OCI-LY1 (cell line): ENCODE data around the gene CWC25.

Experiments used
- H2AFZ ChIP-seq: fragments of 200-600 bp; sonication (generic), shearing (Covaris generic); 2 replicates; pipeline ENCODE4 v1.6.0; 2014; ENCODE audit warnings: antibody characterized with exemption, mild to moderate bottlenecking, low read length
- H3F3A ChIP-seq: fragments of 200-600 bp; sonication (generic), shearing (Covaris generic); 2 replicates; pipeline ENCODE4 v1.6.0; 2014; ENCODE audit warnings: mild to moderate bottlenecking, antibody characterized with exemption, low read length, moderate library complexity; ENCODE audit not compliant: insufficient read depth
- H3K27ac ChIP-seq: fragments of 200-600 bp; sonication (generic); 2 replicates; pipeline ENCODE4 v1.5.1; 2014; ENCODE audit warnings: low read length, mixed run types, mild to moderate bottlenecking, low read depth; ENCODE audit not compliant: poor library complexity, severe bottlenecking
- H3K27me3 ChIP-seq: fragments of 200-600 bp; sonication (generic); 2 replicates; pipeline ENCODE4 v1.6.0; 2014; ENCODE audit warnings: antibody characterized with exemption, mild to moderate bottlenecking, low read length, moderate library complexity; ENCODE audit not compliant: insufficient read depth
- H3K36me3 ChIP-seq: fragments of 200-600 bp; sonication (generic); 2 replicates; pipeline ENCODE4 v1.6.1; 2014; ENCODE audit warnings: mild to moderate bottlenecking, antibody characterized with exemption, low read length, moderate library complexity, mixed read lengths; ENCODE audit not compliant: insufficient read depth
- H3K4me1 ChIP-seq: fragments of 200-600 bp; sonication (generic); 2 replicates; pipeline ENCODE4 v1.5.1; 2014; ENCODE audit warnings: mild to moderate bottlenecking, low read length, moderate library complexity; ENCODE audit not compliant: insufficient read depth, severe bottlenecking
- H3K4me2 ChIP-seq: fragments of 200-600 bp; sonication (generic), shearing (Covaris generic); 2 replicates; pipeline ENCODE4 v1.6.1; 2014; ENCODE audit warnings: low read length
- H3K4me3 ChIP-seq: fragments of 200-600 bp; sonication (generic); 2 replicates; pipeline ENCODE4 v1.5.1; 2014; ENCODE audit warnings: low read length, low read depth, mild to moderate bottlenecking, mixed read lengths; ENCODE audit not compliant: poor library complexity, severe bottlenecking
- H3K79me2 ChIP-seq: fragments of 200-600 bp; shearing (Covaris generic); 2 replicates; pipeline ENCODE4 v1.6.1; 2016; ENCODE audit warnings: mixed run types, low read length, mixed read lengths; ENCODE audit not compliant: insufficient read depth
- H3K9ac ChIP-seq: fragments of 200-600 bp; sonication (generic), shearing (Covaris generic); 2 replicates; pipeline ENCODE4 v1.6.1; 2014; ENCODE audit warnings: mild to moderate bottlenecking, low read length, mixed read lengths
- H3K9me2 ChIP-seq: fragments of 200-600 bp; sonication (generic), shearing (Covaris generic); 2 replicates; pipeline ENCODE4 v1.6.1; 2014; ENCODE audit warnings: low read depth, mild to moderate bottlenecking, low read length, mixed read lengths
- H3K9me3 ChIP-seq: fragments of 200-600 bp; shearing (Covaris generic); 2 replicates; pipeline ENCODE4 v1.6.1; 2014; ENCODE audit warnings: low read length, mixed read lengths
- H4K20me1 ChIP-seq: fragments of 200-600 bp; sonication (generic), shearing (Covaris generic); 2 replicates; pipeline ENCODE4 v1.6.0; 2016; ENCODE audit warnings: mild to moderate bottlenecking, low read length; ENCODE audit not compliant: insufficient read depth
- EZH2 ChIP-seq: fragments of 200-600 bp; sonication (generic), shearing (Covaris generic); IDR thresholded peaks from 2 replicates; pipeline ENCODE4 v1.8.0; 2017; ENCODE audit warnings: borderline replicate concordance, mixed run types, mild to moderate bottlenecking, antibody characterized with exemption, low read length, moderate library complexity, mixed read lengths
- TF ChIP-seq, protein P1 (sequence below): fragments of 200-600 bp; sonication (generic), shearing (Covaris generic); IDR thresholded peaks from 2 replicates; pipeline ENCODE4 v1.5.1; 2017; ENCODE audit warnings: mild to moderate bottlenecking, antibody characterized with exemption, low read length, moderate library complexity, mixed read lengths

CWC25 gene

DNA sequence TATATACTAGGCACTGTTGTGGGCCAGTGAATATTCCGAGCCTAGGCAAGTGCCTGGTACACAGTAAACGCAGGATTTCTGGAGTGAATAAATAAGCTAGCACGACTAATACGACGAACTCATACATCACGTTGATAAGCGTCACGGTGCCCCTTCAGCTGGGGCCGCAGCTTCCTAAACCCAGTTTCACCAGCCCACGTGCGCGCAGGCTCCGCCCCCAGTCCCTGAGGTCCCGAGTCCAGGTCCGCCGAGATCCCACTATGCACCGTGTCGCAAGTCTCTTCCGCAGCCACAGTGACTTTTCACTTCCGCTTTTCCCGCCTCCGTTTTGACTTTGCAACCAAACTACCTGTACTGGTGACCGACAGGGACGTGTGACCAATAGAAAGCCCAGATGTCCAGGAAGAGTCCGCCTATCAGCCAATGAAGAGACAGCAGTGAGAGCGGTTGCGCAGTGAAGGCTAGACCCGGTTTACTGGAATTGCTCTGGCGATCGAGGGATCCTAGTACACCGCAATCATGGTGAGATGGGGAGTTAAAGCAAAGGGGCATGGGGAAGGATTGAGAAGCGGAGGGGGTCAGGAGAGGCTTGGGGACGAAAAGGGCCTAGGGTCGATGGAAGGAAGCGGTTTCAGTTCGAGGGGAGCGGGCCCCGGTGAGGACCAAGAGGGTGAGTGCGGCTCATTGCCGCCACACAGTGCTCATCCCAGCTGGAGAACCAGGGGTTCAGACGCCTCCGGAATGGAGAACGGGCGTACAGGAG lies 72.6 kb downstream of the CWC25 start, which contains the start of gene PSMB3:
PSMB3 (plus strand) TSS at position 434 of the 763 bp plus-strand sequence; CDS start at position 520, 86 bp downstream.
- no peaks in the 10 kb centered on the region for H3K9me3 ChIP-seq
- H3K4me3 ChIP-seq, result peak within 1 kb of the TSS; percentile 91
- peaks cover 36% of the 10 kb centered on the region for H3K36me3 ChIP-seq
- TF ChIP-seq, protein P1, sequence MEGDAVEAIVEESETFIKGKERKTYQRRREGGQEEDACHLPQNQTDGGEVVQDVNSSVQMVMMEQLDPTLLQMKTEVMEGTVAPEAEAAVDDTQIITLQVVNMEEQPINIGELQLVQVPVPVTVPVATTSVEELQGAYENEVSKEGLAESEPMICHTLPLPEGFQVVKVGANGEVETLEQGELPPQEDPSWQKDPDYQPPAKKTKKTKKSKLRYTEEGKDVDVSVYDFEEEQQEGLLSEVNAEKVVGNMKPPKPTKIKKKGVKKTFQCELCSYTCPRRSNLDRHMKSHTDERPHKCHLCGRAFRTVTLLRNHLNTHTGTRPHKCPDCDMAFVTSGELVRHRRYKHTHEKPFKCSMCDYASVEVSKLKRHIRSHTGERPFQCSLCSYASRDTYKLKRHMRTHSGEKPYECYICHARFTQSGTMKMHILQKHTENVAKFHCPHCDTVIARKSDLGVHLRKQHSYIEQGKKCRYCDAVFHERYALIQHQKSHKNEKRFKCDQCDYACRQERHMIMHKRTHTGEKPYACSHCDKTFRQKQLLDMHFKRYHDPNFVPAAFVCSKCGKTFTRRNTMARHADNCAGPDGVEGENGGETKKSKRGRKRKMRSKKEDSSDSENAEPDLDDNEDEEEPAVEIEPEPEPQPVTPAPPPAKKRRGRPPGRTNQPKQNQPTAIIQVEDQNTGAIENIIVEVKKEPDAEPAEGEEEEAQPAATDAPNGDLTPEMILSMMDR, result no peak
- no peak for TF ChIP-seq EZH2
- peaks cover 36% of the 10 kb centered on the region for H3K4me1 ChIP-seq
- peaks cover 10% of the 10 kb centered on the region for H3K79me2 ChIP-seq
- H3K27ac ChIP-seq, result peak within 1 kb of the TSS; percentile 68
- H3K9ac ChIP-seq, result peak within 1 kb of the TSS; percentile 90
- H3F3A ChIP-seq, result 0 out of 2 replicates have a peak, but pooled peaks cover 4% of the 10 kb centered on the region
- no peaks in the 10 kb centered on the region for H3K9me2 ChIP-seq
- H4K20me1 ChIP-seq, result no peaks in the 10 kb centered on the region
- peaks cover 5% of the 10 kb centered on the region; the same call in 1 of the 2 replicates for H3K27me3 ChIP-seq
- peak within 1 kb of the TSS; percentile 90 for H3K4me2 ChIP-seq
- H2AFZ ChIP-seq, result peak within 1 kb of the TSS; percentile 77

DNA sequence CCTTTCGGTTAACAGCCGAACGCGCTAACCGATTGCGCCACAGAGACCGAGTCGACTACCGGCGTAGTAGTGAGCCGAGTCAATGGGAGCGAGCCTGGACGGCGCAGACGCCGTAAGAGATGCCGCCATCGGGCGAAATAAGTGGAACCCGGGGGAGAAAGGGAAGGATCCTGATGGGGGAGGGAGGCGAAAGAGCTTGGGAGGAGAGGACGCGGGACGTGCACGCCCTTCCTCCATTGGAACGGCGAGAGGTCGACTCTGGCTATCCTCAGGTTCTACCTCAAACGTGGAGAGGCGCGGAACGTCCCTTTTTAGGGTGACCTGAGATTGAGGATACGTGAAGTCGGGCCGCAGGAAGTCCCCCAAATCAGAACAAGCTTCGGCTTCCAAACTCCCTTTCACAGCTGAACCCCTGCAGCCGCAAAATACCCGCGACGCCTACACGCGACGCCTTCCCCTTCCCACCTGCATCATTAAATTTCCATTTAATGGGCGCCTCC lies 73.3 kb downstream of the CWC25 start:
- Histone ChIP-seq H3K9me2 (no peaks in the 10 kb centered on the region), H3K4me1 (peaks cover 40% of the 10 kb centered on the region), H4K20me1 (no peaks in the 10 kb centered on the region), H3K4me2 (peak overlapping the region; percentile 87), H3K9ac (peak overlapping the region; percentile 90), H3K4me3 (peak overlapping the region; percentile 91), H3K9me3 (no peaks in the 10 kb centered on the region), H3K27ac (peak overlapping the region; percentile 68), H2AFZ (peak overlapping the region; percentile 77), H3K79me2 (peaks cover 10% of the 10 kb centered on the region), H3K27me3 (peaks cover 5% of the 10 kb centered on the region; the same call in 1 of the 2 replicates), H3K36me3 (peaks cover 29% of the 10 kb centered on the region), H3F3A (0 out of 2 replicates have a peak, but pooled peaks cover 4% of the 10 kb centered on the region)
- TF ChIP-seq, protein P1, result no peak
- no peak for TF ChIP-seq EZH2

DNA sequence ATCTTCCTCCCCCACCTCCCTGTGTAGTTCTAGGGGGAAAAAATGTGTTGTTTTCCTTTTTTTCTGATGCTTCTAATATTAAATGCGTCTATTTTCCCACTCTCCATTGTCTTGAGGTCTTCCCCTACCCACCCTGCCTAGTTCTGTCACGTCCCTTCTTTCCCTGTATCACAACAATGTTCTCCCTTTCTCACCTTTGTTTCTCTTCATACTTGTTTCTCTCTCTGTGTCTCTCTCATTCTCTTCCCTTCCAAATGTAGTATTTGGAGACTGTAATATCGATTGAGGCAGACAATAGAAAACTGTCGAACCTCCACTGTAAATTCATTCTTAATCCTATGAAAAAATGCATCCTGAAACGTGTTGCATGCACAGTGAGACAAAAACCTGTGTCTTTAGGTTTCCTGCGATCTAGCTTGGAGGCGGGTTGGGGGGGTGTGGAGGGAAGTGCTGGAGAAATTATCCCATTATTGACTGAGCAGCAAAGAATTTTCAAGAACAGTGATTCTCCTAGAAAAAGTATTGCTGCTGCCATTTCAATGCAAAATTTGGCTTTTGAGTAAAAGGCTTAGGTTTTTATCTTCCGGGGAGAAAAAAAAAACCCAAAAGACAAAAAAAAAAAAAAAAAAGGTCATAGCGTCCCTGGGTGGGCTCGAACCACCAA lies 73.8 kb downstream of the CWC25 start:
- Histone ChIP-seq H3K79me2 (peaks cover 10% of the 10 kb centered on the region), H3K9me2 (no peaks in the 10 kb centered on the region), H3K4me3 (peak overlapping the region; percentile 91), H3K27me3 (peaks cover 5% of the 10 kb centered on the region; the same call in 1 of the 2 replicates), H3K4me2 (peak overlapping the region; percentile 87), H3K4me1 (peaks cover 46% of the 10 kb centered on the region), H3F3A (0 out of 2 replicates have a peak, but pooled peaks cover 4% of the 10 kb centered on the region), H3K36me3 (peaks cover 24% of the 10 kb centered on the region), H2AFZ (no peak overlapping the region), H3K27ac (no peak overlapping the region), H3K9ac (peak overlapping the region; percentile 46), H4K20me1 (no peaks in the 10 kb centered on the region), H3K9me3 (no peaks in the 10 kb centered on the region)
- no peak for TF ChIP-seq EZH2
- TF ChIP-seq, protein P1, result no peak
